Esophagus (tissue), 2 donors: ENCODE measurements around the gene KY. TPM values are rescaled to one million over a fixed set of nuclear protein-coding genes. Genes with fewer than 3 reads are reported as not detected.

Source experiments
- H3K27ac ChIP-seq, 2 donors: one replicate each; pipeline ENCODE4 v1.5.1; 2013; ENCODE audit warnings: low read depth in 2 of 2, mild to moderate bottlenecking in 2 of 2, inconsistent platforms in 1 of 2, low read length in 1 of 2, moderate library complexity in 1 of 2
- H3K27me3 ChIP-seq, 2 donors: one replicate each; pipeline ENCODE4 v1.6.1; 2013; ENCODE audit warnings: low read length in 2 of 2, control low read depth in 1 of 2, mild to moderate bottlenecking in 1 of 2; ENCODE audit not compliant: insufficient read depth in 2 of 2, control insufficient read depth in 1 of 2
- H3K36me3 ChIP-seq, 2 donors: one replicate each; pipeline ENCODE4 v1.6.1; 2013; ENCODE audit warnings: low read length in 1 of 2; ENCODE audit not compliant: control insufficient read depth in 2 of 2, insufficient read depth in 2 of 2
- H3K4me1 ChIP-seq, 2 donors: one replicate each; pipeline ENCODE4 v1.6.1; 2013; ENCODE audit warnings: low read length in 1 of 2; ENCODE audit not compliant: control insufficient read depth in 2 of 2, insufficient read depth in 2 of 2
- H3K4me3 ChIP-seq, 2 donors: one replicate each; pipeline ENCODE4 v1.5.1; 2013; ENCODE audit warnings: low read length in 2 of 2, mild to moderate bottlenecking in 2 of 2, low read depth in 1 of 2, moderate library complexity in 1 of 2
- H3K9me3 ChIP-seq, 2 donors: one replicate each; pipeline ENCODE4 v1.6.1; 2013; ENCODE audit warnings: mild to moderate bottlenecking in 2 of 2, low read depth in 1 of 2, low read length in 1 of 2, moderate library complexity in 1 of 2; ENCODE audit not compliant: control insufficient read depth in 2 of 2, insufficient read depth in 1 of 2
- WGBS, 2 donors: extraction: QIAGEN DNeasy Blood & Tissue Kit; methylation state at CpG; one replicate each; pipeline ENCODE4 v1.1.7; 2013; 5-methylcytosine and 5-hydroxymethylcytosine counted together
- polyA plus RNA-seq, 2 donors: library from polyadenylated mRNA; stranded (reverse); fragments of 200-250 nt; gene quantifications; one replicate each; pipeline ENCODE4 v1.2.3, GENCODE V29; 2013
- donor health status: healthy with polysubstance abuse.
- donor health status: Bipolar disorder and iron deficiency.

The KY gene
- polyA plus RNA-seq, 2 donors = 0.02 to 0.08 TPM

DNA sequence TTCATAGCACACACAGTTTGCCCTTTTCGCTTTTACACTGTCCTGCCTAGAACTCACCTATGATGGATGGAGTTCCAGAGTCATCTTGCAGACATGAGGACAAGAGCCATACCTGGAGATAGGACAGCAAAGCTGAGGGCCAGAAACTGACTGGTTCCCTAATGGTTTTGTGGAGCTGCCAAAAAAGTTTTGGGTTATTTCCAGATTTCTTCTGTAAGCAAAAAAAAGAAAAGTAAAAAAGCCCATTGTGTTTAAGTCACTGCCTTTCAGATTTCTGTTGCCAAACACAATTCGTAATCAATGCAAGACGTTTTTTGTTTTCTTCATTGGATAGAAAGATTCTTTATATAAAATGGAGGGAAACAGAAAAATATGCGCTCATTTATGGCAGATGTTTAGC lies 42.4 kb upstream of the KY start:
- H3K27me3 ChIP-seq = no peaks in the 10 kb centered on the region
- H3K4me3 ChIP-seq = no peak overlapping the region
- no peak overlapping the region for H3K27ac ChIP-seq
- peaks cover 0 to 8% of the 10 kb centered on the region in 2 donors for H3K4me1 ChIP-seq
- no peaks in the 10 kb centered on the region for H3K9me3 ChIP-seq
- H3K36me3 ChIP-seq = no peaks in the 10 kb centered on the region
- 54 to 67% methylated on average over 4 of the region's 4 CpGs for WGBS, 2 donors

DNA sequence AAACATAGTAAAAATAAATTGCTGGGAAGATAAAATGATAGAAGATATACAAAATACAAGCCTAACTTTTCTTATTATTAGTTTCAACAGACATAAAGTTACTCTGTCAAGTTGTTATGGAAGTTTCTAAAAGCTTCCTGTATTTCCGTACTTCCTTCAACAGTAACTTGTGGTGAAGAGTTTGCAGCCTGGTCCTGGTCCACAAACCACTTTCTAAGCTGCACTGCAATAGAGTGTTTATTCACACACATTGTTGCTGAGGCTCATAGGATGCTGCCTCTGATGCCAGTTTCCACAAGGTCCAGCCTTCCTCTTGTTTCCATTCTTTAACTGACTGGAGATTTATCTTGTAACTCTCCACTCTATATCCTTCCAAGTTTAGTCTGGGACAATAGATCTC lies 39.4 kb upstream of the KY start:
- no peak overlapping the region for H3K4me3 ChIP-seq
- peaks cover 0 to 4% of the 10 kb centered on the region in 2 donors for H3K4me1 ChIP-seq
- no peaks in the 10 kb centered on the region for H3K9me3 ChIP-seq
- no peak overlapping the region for H3K27ac ChIP-seq
- H3K27me3 ChIP-seq = no peaks in the 10 kb centered on the region
- WGBS, 2 donors = 67 to 69% methylated on average over 1 of the region's 1 CpG
- no peaks in the 10 kb centered on the region for H3K36me3 ChIP-seq

DNA sequence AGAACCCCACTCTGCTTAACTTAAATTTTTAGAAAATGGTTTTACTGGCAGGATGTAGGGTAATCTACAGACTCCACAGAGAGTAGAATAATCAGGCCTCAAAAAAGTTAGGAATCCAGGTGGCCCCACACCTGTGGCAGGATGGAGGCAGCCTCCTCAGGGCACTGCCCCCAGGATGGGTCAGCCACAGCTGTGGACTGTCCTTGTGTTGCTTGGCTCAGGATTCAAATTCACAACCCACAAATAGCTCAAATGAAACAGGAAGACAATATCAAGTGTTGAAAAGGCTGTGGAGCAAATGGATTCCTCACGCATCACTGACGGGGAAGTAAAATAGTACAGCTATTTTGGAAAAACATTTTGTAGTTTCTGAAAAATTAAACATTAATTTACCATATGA lies 36.8 kb upstream of the KY start:
- Histone ChIP-seq H3K36me3 (no peaks in the 10 kb centered on the region), H3K27ac (no peak overlapping the region), H3K4me3 (no peak overlapping the region), H3K9me3 (no peaks in the 10 kb centered on the region), H3K4me1 (no peaks in the 10 kb centered on the region), H3K27me3 (no peaks in the 10 kb centered on the region)
- WGBS, 2 donors = 86 to 95% methylated on average over 2 of the region's 2 CpGs

DNA sequence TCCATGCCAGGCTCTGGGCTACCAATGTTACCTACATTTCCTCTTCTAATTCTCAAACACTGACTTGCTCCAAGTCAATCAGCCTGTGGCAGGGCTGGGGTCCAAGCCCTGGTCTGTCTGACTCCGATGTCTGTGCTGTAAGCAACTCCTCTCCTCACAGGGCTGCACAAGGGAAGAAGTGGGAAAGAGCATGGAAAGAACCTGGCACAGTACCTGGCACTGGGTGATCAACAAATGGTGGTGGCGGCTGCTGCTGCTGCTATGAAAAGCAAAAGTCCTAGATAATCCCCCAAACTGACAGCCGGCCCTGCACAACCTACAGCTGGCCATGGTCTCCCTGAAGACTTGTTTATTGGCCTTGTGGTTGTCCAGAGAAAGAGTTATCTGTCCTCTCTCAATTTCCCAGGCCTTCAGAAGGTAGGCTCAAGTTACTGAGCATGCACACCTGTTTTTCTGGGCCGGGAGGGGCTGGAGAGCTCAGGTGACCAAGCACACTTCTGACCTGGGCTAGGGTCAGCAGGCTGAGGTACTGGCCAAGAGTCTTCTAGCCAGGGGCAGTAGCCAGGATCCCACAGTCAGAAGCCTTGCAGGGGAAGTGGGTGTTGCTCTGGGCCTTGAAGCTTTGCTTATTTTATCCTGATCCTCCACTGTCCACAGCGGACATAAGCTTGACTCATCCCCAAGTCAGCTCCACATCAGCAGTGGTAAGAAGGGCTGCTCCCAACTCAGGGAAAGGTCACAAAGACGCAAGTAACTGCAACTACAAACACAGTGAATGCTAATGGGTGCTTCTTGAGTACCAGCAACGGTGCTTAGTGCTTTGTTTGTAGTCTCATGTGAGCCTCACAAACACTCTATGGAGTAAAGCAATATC lies 35.3 kb upstream of the KY start:
- no peaks in the 10 kb centered on the region for H3K36me3 ChIP-seq
- no peaks in the 10 kb centered on the region for H3K9me3 ChIP-seq
- H3K27me3 ChIP-seq = no peaks in the 10 kb centered on the region
- no peak overlapping the region for H3K4me3 ChIP-seq
- no peaks in the 10 kb centered on the region for H3K4me1 ChIP-seq
- 66 to 72% methylated on average over 7 of the region's 7 CpGs for WGBS, 2 donors
- H3K27ac ChIP-seq = no peak overlapping the region

DNA sequence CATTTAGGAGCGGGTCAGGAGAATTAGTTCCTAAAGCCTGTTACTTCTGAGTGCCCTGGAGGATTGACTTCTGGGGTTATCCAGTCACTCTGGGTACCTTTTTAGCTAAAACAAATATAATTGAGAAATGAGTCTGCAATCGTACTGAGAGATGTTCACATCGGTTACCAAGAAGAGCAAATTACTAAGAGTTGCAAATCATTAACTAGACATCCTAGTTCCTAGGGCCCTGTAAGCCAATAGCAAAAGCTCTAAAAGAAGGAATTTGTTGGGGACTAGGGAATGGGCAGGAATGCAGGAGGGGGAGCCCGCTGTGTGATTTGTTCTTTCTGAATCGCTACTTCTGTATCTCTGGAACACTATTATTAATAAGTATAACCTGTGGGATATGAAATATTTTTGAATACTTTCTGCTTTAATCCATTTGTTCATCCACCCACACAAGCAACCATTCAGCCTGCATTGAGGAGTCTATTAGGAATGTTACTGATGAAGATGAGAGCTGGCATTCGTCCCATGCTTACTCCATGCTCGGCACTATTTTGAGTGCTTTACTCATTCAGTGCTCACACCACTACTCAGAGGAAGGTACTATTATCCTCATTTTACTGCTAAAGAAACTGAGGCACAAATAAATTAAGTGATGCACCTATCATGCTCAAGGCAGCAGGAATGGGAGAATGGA lies 31.5 kb upstream of the KY start:
- 70 to 74% methylated on average over 7 of the region's 7 CpGs for WGBS, 2 donors
- Histone ChIP-seq H3K4me3 (no peak overlapping the region), H3K9me3 (peaks cover 0 to 2% of the 10 kb centered on the region in 2 donors), H3K4me1 (no peaks in the 10 kb centered on the region), H3K27me3 (no peaks in the 10 kb centered on the region), H3K36me3 (no peaks in the 10 kb centered on the region), H3K27ac (no peak overlapping the region)

DNA sequence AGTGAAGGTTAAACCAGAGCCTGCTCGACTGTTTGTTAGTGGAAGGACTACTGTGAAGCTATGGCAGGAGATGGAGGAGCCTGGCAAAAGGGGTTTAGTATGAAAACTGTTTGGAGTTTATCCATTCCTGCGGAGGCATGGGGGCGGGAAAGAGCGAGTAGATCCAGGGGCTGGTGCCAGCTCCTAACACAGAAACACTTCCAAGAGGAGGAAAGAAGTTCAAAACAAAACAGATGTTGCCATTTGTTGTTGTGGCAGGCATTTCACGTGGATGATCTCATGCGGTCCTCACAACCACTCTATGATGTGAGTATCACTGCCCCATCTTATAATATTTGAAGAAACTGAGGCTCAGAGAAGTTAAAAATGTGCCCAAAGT lies 30.7 kb upstream of the KY start:
- 59% methylated on average over 6 of the region's 6 CpGs for WGBS, 2 donors
- Histone ChIP-seq H3K27me3 (no peaks in the 10 kb centered on the region), H3K9me3 (peaks cover 0 to 2% of the 10 kb centered on the region in 2 donors), H3K4me3 (no peak overlapping the region), H3K36me3 (no peaks in the 10 kb centered on the region), H3K27ac (no peak overlapping the region), H3K4me1 (no peaks in the 10 kb centered on the region)

DNA sequence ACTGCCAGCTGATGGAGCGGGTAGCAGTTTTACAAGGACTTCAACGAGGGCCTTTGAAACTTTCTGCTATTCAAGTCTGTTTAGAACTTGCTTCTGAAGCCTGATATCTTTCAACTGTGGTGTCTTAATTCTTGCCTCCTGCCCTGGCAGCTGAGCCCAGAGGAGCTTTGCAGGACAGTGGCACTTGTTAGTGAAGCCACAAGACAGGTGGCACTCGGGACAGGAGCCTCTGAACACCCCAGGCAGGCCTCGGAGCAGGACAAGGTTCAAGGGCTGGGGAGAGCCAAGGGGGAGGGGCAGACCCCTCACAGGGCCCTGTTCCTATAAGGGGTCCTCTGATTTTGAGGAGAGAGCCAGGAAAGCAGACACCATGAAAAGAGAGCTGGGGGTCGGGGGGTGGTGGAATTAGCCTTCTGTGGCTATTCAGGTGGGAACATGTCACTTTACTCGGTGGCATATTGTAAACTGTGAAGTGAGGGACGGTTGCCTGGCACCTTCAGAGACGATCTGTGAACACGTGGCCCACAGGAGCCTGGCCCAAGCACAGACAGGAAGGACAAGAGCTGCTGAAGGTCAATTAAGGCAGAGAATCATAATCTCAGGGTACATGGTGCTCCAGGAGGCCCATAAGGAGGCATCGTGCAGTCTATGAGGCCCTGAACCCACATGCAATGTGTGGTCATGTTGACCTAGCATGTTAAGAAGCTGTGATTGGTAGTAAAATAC lies 30.1 kb upstream of the KY start:
- H3K36me3 ChIP-seq = no peaks in the 10 kb centered on the region
- no peaks in the 10 kb centered on the region for H3K27me3 ChIP-seq
- H3K4me1 ChIP-seq = no peaks in the 10 kb centered on the region
- no peak overlapping the region for H3K4me3 ChIP-seq
- H3K9me3 ChIP-seq = peaks cover 0 to 2% of the 10 kb centered on the region in 2 donors
- WGBS, 2 donors = 72 to 74% methylated on average over 10 of the region's 10 CpGs
- no peak overlapping the region for H3K27ac ChIP-seq

DNA sequence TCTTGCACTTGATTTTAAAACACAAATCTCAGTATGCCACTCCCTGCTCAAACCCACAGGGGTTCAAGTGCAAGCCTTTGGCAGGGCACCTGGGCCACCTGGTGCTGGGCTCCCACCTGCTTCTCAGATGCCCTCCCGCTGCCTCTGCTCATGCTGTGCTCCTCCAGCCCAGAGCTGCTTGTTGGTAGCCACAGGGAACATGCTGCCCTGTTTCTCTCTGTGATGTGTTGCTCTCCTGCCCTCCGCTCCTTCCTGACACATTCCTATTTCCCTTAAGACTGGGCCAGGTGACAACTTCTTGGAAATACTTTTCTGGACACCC lies 27.1 kb upstream of the KY start:
- 93 to 95% methylated on average over 2 of the region's 2 CpGs for WGBS, 2 donors
- H3K9me3 ChIP-seq = peaks cover 2 to 7% of the 10 kb centered on the region in 2 donors
- H3K27me3 ChIP-seq = no peaks in the 10 kb centered on the region
- H3K4me1 ChIP-seq = no peaks in the 10 kb centered on the region
- no peaks in the 10 kb centered on the region for H3K36me3 ChIP-seq
- H3K27ac ChIP-seq = no peak overlapping the region
- no peak overlapping the region for H3K4me3 ChIP-seq

DNA sequence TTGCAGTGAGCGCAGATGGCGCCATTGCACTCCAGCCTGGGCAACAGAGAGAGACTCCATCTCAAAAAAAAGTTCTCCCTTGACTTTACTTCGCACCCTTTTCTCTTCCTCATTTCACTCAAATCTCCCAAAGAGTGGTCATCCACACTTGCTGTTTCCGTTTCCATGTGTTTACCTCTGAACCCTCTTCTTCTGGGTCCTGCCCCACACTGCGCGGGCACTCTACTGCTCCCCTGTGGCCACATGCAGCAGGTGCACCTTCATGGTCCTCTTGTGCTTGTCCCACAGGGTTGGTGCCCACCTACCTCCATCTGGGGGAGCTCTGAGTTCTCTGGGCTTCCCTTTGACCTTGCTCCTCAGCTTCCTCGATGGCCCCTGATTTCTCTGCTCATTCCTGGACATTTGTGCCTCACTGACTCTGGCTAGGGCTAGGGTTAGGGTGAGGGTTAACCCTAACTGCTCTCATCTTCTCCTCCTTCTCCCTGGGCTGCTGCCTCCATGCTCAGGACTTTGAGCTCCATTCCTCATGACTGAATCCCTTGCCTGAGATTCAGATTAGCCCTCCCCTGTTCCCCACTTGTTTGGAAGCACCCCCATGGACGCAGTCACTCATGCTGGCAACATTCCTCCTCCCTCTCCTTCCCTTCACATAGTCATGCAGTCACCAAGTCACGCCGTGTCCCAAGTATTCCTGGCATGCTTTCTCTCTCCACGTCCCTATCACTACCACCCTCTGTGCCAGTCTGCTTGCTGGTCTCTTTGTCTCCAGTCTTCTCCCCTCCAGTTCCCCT lies 26.6 kb upstream of the KY start:
- peaks cover 2 to 10% of the 10 kb centered on the region in 2 donors for H3K9me3 ChIP-seq
- WGBS, 2 donors = 55 to 56% methylated on average over 11 of the region's 11 CpGs
- no peak overlapping the region for H3K4me3 ChIP-seq
- H3K36me3 ChIP-seq = no peaks in the 10 kb centered on the region
- no peak overlapping the region for H3K27ac ChIP-seq
- no peaks in the 10 kb centered on the region for H3K27me3 ChIP-seq
- no peaks in the 10 kb centered on the region for H3K4me1 ChIP-seq
